T-helper 1 cell treated with Interleukin-12 subunit alpha and Interleukin-12 subunit beta and Interleukin-4 antibody, amounts not matched to agents 30 μg/mL and 1 μg/mL, for 36 hours (primary cell): ENCODE measurements around the gene OR7E24.
A peak's percentile ranks its signal among the peaks of the same experiment; 100 is the strongest.
"Not testable (repeated sequence)": the region's sequence is repeated elsewhere in the genome, so short reads cannot be mapped to it uniquely, and the experiment has no call there.

ENCODE experiments used
- H3K27ac Mint-ChIP-seq: one replicate; pipeline ENCODE4 v1.8.0; 2021; ENCODE audit warnings: mild to moderate bottlenecking, mixed read lengths
- H3K27me3 Mint-ChIP-seq: one replicate; pipeline ENCODE4 v1.8.0; 2021; ENCODE audit warnings: low read depth, mixed read lengths
- H3K36me3 Mint-ChIP-seq: one replicate; pipeline ENCODE4 v1.8.0; 2021; ENCODE audit warnings: low read depth, mixed read lengths
- H3K4me1 Mint-ChIP-seq: one replicate; pipeline ENCODE4 v1.8.0; 2021; ENCODE audit warnings: low read depth, mixed read lengths
- H3K4me3 Mint-ChIP-seq: one replicate; pipeline ENCODE4 v1.8.0; 2021; ENCODE audit warnings: mild to moderate bottlenecking, moderate library complexity, mixed read lengths
- H3K9me3 Mint-ChIP-seq: one replicate; pipeline ENCODE4 v1.8.0; 2021; ENCODE audit warnings: mixed read lengths

The OR7E24 gene

GRCh38 chr19:9250630-9251029 lies at the start of gene OR7E24:
OR7E24 (plus strand) TSS chr19:9250930; CDS start chr19:9251044, 114 bp downstream.
- Mint-ChIP-seq H3K4me3 (no peak within 1 kb of the TSS), H3K4me1 (no peaks in the 10 kb centered on the region)

GRCh38 chr19:9205501-9206113 lies 45.1 kb upstream of the OR7E24 start:
- peaks cover 2% of the 10 kb centered on the region for H3K4me1 Mint-ChIP-seq
- no peaks in the 10 kb centered on the region for H3K36me3 Mint-ChIP-seq
- H3K27me3 Mint-ChIP-seq, result no peaks in the 10 kb centered on the region
- peaks cover 4% of the 10 kb centered on the region for H3K9me3 Mint-ChIP-seq
- no peak overlapping the region for H3K27ac Mint-ChIP-seq
- H3K4me3 Mint-ChIP-seq, result peak overlapping the region; percentile 38

More at GRCh38 chr19:9250630-9251029, at the start of gene OR7E24:
- H3K9me3 Mint-ChIP-seq, result peaks cover 49% of the 10 kb centered on the region
- no peaks in the 10 kb centered on the region for H3K36me3 Mint-ChIP-seq
- no peaks in the 10 kb centered on the region for H3K27me3 Mint-ChIP-seq
- H3K27ac Mint-ChIP-seq, result no peak within 1 kb of the TSS

- Mint-ChIP-seq H3K4me1 (no peaks in the 10 kb centered on the region), H3K36me3 (no peaks in the 10 kb centered on the region), H3K27ac (no peak within 1 kb of the TSS), H3K4me3 (no peak within 1 kb of the TSS), H3K9me3 (peaks cover 60% of the 10 kb centered on the region), H3K27me3 (no peaks in the 10 kb centered on the region)
Measured at GRCh38 chr19:9219489-9219888, 31.2 kb upstream of the OR7E24 start, which contains the start of gene OR7D4. OR7D4 (minus strand) TSS chr19:9219589; CDS start chr19:9214837, 4,752 bp downstream.

- Mint-ChIP-seq H3K27me3 (no peaks in the 10 kb centered on the region), H3K4me1 (no peaks in the 10 kb centered on the region), H3K4me3 (no peak overlapping the region), H3K9me3 (peaks cover 50% of the 10 kb centered on the region), H3K27ac (no peak overlapping the region), H3K36me3 (no peaks in the 10 kb centered on the region)
Measured at GRCh38 chr19:9251236-9251635, 506 bp downstream of the OR7E24 start.

- Mint-ChIP-seq H3K9me3 (peaks cover 51% of the 10 kb centered on the region), H3K4me3 (peak overlapping the region; percentile 26)
- H3K27me3 Mint-ChIP-seq, H3K4me1 Mint-ChIP-seq, H3K27ac Mint-ChIP-seq, H3K36me3 Mint-ChIP-seq: not testable (repeated sequence)
Measured at GRCh38 chr19:9283485-9283884, 32.8 kb downstream of the OR7E24 start.

GRCh38 chr19:9289231-9289884 lies 38.6 kb downstream of the OR7E24 start:
- no peak overlapping the region for H3K4me3 Mint-ChIP-seq
- no peaks in the 10 kb centered on the region for H3K4me1 Mint-ChIP-seq
- H3K27me3 Mint-ChIP-seq, result no peaks in the 10 kb centered on the region
- H3K9me3 Mint-ChIP-seq, result peaks cover 56% of the 10 kb centered on the region
- H3K27ac Mint-ChIP-seq, result no peak overlapping the region
- H3K36me3 Mint-ChIP-seq, result peaks cover 23% of the 10 kb centered on the region

GRCh38 chr19:9295411-9295849 lies 44.7 kb downstream of the OR7E24 start:
- Mint-ChIP-seq H3K36me3 (peaks cover 60% of the 10 kb centered on the region), H3K4me1 (no peaks in the 10 kb centered on the region), H3K4me3 (no peak overlapping the region), H3K27ac (no peak overlapping the region), H3K9me3 (peaks cover 73% of the 10 kb centered on the region), H3K27me3 (no peaks in the 10 kb centered on the region)

GRCh38 chr19:9296336-9296735 lies 45.6 kb downstream of the OR7E24 start:
- Mint-ChIP-seq H3K27me3 (no peaks in the 10 kb centered on the region), H3K36me3 (peaks cover 68% of the 10 kb centered on the region), H3K4me3 (no peak overlapping the region), H3K4me1 (no peaks in the 10 kb centered on the region), H3K9me3 (peaks cover 78% of the 10 kb centered on the region), H3K27ac (no peak overlapping the region)
